ENCODE measurements around the gene ADARB2.

GRCh38 chr10:1196656-1197055 is 540.7 kb downstream of the ADARB2 start:
- no peak for TF ChIP-seq CTCF (IDR thresholded peaks at IDR 0.05)
- TF ChIP-seq POLR2A (IDR thresholded peaks at IDR 0.05) = no peak

Measured in Peyer's patch (tissue), 4 donors.